ENCODE results near the gene PAMR1.
A peak's percentile ranks its signal among the peaks of the same experiment; 100 is the strongest.

PAMR1 gene

DNA sequence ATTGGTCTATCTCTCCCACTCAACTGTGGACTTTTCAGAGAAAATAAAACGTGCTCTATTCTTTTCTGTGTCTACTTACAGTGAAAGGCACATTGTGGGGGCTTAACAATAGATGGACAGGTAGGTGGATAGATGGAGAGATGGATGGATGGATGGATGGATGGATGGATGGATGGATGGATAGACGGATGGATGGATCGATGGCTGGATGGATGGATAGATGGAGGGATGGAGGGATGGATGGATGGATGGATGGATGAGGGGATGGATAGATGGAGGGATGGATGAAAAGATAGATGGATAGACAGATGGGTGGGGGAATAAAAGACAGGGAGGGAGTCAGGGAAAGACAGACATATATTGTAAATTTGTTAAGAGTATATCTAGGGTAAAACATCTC lies 91.8 kb downstream of the PAMR1 start:
- DNase-seq = no peak

DNA sequence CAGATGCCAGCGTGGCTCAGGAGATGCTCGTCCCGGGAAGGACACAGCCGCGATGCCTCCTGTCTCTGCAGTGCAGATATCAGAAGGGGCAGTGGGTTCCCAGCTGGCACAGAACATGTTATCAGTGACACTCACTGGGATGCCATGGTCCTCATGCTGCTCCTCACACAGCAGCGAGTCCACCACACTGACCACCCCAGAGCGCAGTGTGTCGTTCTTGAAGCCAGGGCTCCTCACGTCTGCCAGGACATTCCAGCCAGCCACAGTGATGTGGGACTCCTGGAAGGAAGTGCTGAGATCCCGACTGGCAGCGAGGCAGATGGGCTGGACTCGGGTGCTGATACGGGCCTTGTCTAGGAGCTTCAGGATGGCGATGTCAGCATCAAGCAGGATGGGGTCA lies 93.0 kb downstream of the PAMR1 start:
- no peak for DNase-seq

DNA sequence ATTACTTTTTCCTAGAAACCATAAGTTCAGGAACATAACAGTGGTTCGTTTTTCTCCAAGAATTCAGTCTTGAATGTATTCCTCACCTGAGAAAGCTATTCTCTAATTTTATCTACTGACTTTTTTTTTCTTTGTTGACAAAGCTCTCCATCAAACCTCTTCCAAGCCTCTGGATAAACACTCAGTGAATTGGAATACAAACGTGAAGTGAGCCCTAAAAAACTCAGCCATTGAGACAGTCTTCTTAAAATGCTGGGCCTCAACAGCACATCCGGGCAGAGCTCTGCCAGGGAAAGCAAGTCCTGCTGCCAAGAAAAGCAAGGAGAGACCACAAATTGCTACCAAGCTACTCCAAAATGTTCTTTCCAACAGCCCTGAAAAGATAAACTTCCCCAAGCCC lies 98.3 kb downstream of the PAMR1 start:
- DNase-seq = no peak

DNA sequence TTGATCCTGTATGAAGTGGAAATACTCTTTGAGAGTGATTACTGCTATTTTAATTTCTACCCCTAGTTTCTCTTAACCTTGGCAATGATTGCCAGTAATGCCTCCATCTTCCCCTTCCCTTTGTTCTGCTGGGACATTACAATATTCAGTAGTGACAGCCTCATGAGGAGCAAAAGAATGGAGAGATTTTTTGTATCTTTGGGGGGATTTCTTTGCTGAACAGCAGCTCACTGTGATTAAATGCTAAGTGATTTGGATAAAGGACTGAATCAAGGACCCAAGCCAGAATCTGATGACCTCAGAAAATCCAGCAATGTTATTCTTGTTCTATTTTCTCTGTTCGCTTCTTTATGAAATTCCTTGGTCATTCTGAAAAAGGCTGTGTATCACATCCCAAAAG lies 99.1 kb downstream of the PAMR1 start:
- no peak for DNase-seq

DNA sequence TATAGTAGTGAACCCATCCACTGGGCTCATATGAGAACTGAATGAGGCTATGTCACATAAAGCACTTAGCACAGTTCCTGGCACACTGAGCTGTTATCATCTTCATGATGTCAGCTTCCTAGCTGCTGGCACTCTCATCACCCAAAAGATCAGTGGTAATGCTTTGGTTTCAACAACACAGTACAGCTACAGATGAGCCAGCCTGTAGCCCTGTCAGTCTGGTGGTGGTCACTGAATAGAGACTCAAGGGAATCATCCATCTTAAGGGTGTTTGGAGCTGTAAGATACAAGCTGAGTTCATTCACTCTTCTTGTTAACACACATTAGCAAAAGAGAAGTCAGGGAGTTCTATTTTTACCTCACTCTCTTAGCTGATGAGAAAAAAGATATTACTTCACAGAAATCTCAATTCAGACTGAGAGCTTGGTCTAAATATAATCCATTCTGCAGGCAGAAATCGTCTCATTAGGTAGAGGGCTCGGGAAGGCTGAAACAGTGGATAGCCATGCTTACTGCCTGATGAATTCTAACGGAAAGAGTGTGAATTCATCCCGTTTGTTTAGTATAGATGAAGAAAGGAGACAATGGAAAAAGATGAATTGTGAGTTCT lies 99.7 kb downstream of the PAMR1 start:
- no peak for DNase-seq

- no peak for DNase-seq
Measured at GRCh38 chr11:35424157-35424940, 101.1 kb downstream of the PAMR1 start.

- DNase-seq = no peak
Measured at GRCh38 chr11:35420371-35420770, 105.0 kb downstream of the PAMR1 start.

DNA sequence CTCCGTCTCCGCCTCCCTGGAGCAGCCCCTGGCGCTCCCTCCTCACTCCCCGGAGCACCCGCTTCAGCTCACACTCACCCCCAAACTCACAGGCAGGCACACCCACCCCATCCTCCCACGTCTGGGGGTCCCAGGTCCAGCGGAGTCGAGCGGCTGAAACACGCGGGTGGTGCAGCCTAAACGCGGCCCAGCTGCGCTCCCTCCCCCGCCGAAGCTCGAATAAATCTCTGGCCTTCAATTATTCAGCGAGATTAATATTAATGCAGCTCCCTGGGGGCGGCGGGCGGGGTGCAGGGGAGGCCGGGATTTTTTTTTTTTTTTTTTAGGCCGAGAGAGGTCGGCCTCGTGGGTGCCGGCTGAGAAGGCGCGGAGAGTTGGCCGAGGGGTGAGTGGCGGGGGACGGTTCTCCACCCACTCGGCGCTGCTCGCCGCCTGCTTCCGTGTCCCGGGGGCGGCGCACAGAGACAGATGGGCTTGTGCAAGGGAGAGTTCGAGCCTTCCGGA lies 105.5 kb downstream of the PAMR1 start:
- DNase-seq = peak; percentile 13

GRCh38 chr11:35419184-35419829 lies 106.1 kb downstream of the PAMR1 start, which contains the start of gene SLC1A2:
SLC1A2 (minus strand) TSS chr11:35419558; CDS start chr11:35418966, 592 bp downstream.
- DNase-seq = no peak

DNA sequence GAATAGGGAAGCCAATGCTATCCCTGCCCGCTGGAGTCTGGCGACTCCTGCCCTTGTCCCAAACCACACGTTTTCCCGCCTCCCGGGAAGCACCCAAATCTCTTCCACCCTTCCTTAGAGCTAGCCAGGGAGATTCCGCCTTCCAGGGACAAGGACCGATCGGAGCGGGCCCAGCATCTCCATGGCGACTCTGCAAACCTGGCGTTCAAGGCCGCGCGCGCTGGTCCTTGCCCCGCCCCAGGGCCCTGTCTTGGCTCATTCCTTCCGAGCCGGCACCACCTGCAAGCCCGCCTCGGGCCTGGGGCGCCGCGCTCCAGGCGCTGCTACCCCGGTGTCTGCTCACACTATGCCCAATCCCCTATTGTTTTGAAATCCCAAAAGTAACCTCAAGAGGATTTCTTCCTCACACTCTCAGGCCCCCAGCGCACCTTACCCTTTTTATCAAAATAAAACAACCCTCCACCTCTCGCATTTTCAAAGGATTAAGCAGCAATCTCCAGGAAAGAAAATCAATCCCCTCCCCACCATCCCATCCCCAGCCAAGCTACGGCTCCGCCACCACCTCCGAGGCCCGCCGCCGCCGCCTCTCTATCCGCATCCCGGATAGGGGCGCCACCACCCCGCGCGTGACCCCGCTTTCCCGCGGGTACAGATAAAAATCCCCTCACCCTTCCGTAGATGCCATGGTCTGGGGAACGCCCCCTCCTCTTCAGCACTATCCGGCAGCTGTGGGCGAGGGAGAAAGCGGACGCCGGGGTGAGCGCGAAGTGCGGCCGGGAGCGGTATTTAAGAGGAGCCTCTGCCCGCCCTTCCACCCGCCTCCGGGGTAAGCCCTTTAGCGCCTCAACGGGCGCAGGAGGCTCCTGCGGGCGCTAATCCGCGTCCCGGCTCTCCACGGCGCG lies 106.9 kb downstream of the PAMR1 start:
- DNase-seq = peak; percentile 7

DNA sequence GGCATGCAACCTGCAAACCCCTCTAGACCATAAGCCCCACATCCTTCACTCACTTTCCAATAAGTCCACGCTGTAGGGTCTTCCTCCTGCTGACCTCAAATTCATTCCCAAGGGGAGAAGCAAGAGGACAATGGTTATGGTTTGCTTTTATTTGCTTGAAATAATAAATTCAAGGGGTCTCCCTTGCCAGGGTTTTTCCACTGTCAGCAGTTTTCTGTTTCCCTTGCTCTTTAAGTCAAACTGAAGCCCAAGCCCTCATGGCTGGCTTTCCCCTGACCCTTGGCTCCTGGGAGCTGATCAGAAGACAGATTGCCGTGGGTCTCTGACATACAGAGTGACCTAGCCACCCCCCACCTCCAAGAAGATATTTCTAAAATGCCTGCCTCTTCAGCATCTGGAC lies 109.9 kb downstream of the PAMR1 start:
- DNase-seq = no peak

GRCh38 chr11:35414776-35415175 lies 110.6 kb downstream of the PAMR1 start:
- DNase-seq = no peak

GRCh38 chr11:35414311-35414710 lies 111.1 kb downstream of the PAMR1 start:
- DNase-seq = peak; percentile 74

DNA sequence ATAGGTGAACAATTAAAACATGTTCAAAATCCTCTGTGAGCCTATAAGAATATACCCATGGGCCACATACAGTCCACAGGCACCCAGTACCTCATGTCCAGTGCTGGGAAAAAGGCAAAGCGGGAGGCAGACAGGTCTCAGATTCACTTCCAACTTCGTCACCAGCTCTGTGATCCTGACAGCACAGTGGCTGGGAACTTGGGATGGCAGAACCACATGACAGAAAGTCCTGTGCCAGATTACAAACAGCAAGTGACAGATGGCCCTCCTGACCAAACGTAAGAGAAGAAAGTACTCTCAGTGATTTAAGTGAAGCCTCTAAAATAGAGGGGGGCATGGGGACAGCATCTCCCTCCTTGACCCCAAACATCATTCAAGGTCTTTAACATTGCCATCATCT lies 111.8 kb downstream of the PAMR1 start:
- DNase-seq = peak; percentile 37

- DNase-seq = no peak
Measured at GRCh38 chr11:35412285-35412684, 113.1 kb downstream of the PAMR1 start.

DNA sequence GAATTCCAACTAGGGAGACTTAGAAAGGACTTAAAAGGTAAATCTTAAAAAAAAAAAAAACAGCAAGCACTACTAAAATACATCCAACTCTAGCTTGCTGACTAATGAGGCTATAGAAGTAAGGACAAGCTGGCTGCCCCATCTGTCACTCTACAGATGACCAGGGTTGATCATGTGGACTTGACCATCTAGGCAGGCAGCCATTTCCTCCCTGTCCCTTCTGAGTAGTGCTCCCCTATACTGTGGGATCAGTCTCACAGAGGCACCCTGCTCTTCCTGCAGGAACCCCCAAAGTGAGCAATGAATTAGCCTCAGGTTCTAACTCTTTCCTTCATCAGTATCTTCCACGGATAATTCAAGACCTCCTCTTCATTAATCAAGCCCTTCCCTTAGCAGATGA lies 118.4 kb downstream of the PAMR1 start:
- no peak for DNase-seq

GRCh38 chr11:35404388-35404775 lies 121.0 kb downstream of the PAMR1 start:
- peak; percentile 27 for DNase-seq

- no peak for DNase-seq
Measured at GRCh38 chr11:35403765-35404387, 121.5 kb downstream of the PAMR1 start.

DNA sequence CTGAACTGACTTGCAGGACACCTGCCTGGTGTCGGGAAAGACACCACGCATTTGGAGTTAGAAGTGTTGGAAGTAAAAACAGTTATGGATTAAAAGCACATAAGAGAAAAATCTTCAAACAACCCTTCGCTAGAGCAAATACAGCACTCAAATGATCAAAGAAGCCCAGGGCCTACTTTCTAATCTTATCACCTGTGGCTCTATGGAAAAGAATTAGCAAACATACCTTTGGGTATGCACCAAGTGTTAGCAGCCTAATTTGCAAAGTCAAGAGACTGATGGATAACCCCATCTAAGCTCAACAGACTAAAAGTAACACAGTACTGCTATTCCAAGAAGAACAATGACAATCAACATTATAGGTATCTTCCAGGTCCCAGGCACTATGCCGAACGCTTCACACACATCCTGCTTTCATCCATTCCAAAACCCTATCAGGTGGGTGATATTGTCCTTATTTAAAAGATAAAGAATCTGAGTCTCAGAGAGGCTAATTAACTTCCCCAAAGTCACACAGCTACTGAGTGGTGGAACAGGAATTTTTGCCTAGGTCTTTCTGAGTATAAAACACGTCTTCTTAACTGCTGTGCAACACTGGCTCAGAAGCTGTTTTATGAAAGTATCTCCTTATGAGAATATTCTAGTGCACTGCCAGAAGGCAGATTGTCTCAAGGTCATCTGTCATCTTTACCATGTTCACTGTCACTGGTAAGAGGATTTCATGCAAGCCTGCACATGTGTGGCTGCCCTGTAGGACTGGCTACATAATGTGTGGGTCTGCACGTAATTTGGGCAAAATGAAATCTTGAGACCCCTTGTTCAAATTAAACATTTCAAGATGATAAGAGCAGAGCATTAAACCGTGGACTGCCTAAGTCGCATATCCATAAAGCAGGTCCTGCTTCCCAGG lies 122.4 kb downstream of the PAMR1 start:
- peak; percentile 14 for DNase-seq

- no peak for DNase-seq
Measured at GRCh38 chr11:35398881-35399280, 126.5 kb downstream of the PAMR1 start.

- no peak for DNase-seq
Measured at GRCh38 chr11:35394941-35395340, 130.5 kb downstream of the PAMR1 start.
